Activated CD8-positive, alpha-beta T cell treated with anti-CD3 and anti-CD28 coated beads for 36 hours (primary cell): Measurements from ENCODE around the gene HJV. TPM values are rescaled to one million over a fixed set of nuclear protein-coding genes. Genes with fewer than 3 reads are reported as not detected.
"Not testable (repeated sequence)": the region's sequence is repeated elsewhere in the genome, so short reads cannot be mapped to it uniquely, and the experiment has no call there.

Source experiments
- ATAC-seq: fragments of 200-7000 bp; cut with Tn5 transposase; one replicate; pipeline ENCODE4 v1.10.0; 2021; ENCODE audit warnings: mild to moderate bottlenecking, moderate library complexity
- CTCF ChIA-PET: fragments of 350-600 bp; sonication (Branson Sonifier 250); formaldehyde crosslinking; loops from one replicate; lab custom pipeline; 2021; ENCODE audit warnings: antibody characterized with exemption; lab: Charles Lee
- POLR2A ChIA-PET: fragments of 350-600 bp; sonication (Branson Sonifier 250); formaldehyde crosslinking; loops from one replicate; lab custom pipeline; 2021; ENCODE audit warnings: antibody characterized with exemption; lab: Charles Lee
- DNase-seq: peaks from one replicate; pipeline ENCODE4 v3.0.0-alpha.2; 2020
- H3K27ac Mint-ChIP-seq: one replicate; pipeline ENCODE4 v1.8.0; 2021; ENCODE audit warnings: mild to moderate bottlenecking, mixed read lengths
- H3K27me3 Mint-ChIP-seq: one replicate; pipeline ENCODE4 v1.8.0; 2021; ENCODE audit warnings: mixed read lengths
- H3K36me3 Mint-ChIP-seq: one replicate; pipeline ENCODE4 v1.8.0; 2021; ENCODE audit warnings: low read depth, mixed read lengths
- H3K4me1 Mint-ChIP-seq: one replicate; pipeline ENCODE4 v1.8.0; 2021; ENCODE audit warnings: low read depth, mixed read lengths
- H3K4me3 Mint-ChIP-seq: one replicate; pipeline ENCODE4 v1.8.0; 2021; ENCODE audit warnings: mild to moderate bottlenecking, moderate library complexity, mixed read lengths
- H3K9me3 Mint-ChIP-seq: one replicate; pipeline ENCODE4 v1.8.0; 2021; ENCODE audit warnings: mixed read lengths
- intact Hi-C: fragments of 100-400 bp; cut with micrococcal nuclease; formaldehyde crosslinking; loops from one replicate; pipeline ENCODE4 v1.10.0; 2022
- total RNA-seq, 2 experiments: library from RNA; stranded (reverse); gene quantifications; one replicate each; pipeline ENCODE4 v1.2.3, GENCODE V29; 2021
- TF ChIP-seq, protein P1 (sequence below): fragments of 200-600 bp; IDR thresholded peaks from one replicate; pipeline ENCODE4 v1.8.0; 2022; ENCODE audit warnings: antibody characterized with exemption, mild to moderate bottlenecking

The HJV gene
- total RNA-seq, 2 experiments from 2014 or later: not detected

DNA sequence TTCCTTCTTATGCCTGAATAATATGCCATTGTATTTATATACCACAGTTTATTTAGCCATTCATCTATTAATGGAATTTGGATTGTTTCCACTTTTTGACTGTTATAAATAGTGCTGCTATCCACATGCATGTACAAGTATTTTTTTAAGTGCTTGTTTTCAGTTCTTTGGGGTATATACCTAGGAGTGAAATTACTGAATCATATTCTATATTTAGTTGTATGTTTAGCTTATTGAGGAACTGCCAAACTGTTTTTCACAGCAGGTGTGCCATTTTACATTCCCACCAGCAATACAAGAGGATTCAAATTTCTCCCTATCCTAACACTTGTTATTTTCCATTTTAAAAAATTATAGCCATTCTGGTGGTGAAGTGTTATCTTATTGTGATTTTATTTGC, 7.6 kb upstream of the HJV start:
- intact Hi-C loops: no loop called here
- H3K27me3 Mint-ChIP-seq: peaks cover 8% of the 10 kb centered on the region
- no peaks in the 10 kb centered on the region for H3K36me3 Mint-ChIP-seq
- POLR2A ChIA-PET: no interaction called here
- ATAC-seq: no peak
- DNase-seq: no peak
- TF ChIP-seq, protein P1, sequence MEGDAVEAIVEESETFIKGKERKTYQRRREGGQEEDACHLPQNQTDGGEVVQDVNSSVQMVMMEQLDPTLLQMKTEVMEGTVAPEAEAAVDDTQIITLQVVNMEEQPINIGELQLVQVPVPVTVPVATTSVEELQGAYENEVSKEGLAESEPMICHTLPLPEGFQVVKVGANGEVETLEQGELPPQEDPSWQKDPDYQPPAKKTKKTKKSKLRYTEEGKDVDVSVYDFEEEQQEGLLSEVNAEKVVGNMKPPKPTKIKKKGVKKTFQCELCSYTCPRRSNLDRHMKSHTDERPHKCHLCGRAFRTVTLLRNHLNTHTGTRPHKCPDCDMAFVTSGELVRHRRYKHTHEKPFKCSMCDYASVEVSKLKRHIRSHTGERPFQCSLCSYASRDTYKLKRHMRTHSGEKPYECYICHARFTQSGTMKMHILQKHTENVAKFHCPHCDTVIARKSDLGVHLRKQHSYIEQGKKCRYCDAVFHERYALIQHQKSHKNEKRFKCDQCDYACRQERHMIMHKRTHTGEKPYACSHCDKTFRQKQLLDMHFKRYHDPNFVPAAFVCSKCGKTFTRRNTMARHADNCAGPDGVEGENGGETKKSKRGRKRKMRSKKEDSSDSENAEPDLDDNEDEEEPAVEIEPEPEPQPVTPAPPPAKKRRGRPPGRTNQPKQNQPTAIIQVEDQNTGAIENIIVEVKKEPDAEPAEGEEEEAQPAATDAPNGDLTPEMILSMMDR: no peak
- no peaks in the 10 kb centered on the region for H3K9me3 Mint-ChIP-seq
- no peak overlapping the region for H3K4me3 Mint-ChIP-seq
- peaks cover 4% of the 10 kb centered on the region for H3K4me1 Mint-ChIP-seq
- no peak overlapping the region for H3K27ac Mint-ChIP-seq
- CTCF ChIA-PET: interaction anchor here (1.2 kb wide), 1 partner anchor 10 kb away, joined by 3 read pairs; no protein-coding TSS in a partner anchor

DNA sequence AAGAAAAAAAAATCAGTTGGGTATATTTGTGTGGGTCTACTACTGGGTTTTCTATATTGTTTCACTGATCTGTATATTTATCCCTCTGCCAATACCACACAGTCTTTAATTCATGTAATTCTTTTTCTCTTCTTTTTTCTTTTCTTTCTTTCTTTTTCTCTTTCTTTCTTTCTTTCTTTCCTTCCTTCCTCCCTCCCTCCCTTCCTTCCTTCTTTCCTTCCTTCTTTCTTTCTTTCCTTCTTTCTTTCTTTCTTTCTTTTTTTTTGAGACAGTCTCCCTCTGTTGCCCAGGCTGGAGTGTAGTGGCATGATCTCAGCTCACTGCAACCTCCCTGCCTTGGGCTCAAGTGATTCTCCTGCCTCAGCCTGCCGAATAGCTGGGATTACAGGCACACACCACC, 5.1 kb upstream of the HJV start:
- H3K27me3 Mint-ChIP-seq: peaks cover 13% of the 10 kb centered on the region
- H3K4me3 Mint-ChIP-seq, ATAC-seq, H3K27ac Mint-ChIP-seq, POLR2A ChIA-PET, intact Hi-C loops, H3K9me3 Mint-ChIP-seq, H3K36me3 Mint-ChIP-seq, DNase-seq, H3K4me1 Mint-ChIP-seq: not testable (repeated sequence)
- CTCF ChIA-PET: interaction anchor here (1.1 to 1.8 kb wide), 3 partner anchors 8 to 180 kb away, joined by 3 to 5 read pairs (median 4); no protein-coding TSS in a partner anchor

DNA sequence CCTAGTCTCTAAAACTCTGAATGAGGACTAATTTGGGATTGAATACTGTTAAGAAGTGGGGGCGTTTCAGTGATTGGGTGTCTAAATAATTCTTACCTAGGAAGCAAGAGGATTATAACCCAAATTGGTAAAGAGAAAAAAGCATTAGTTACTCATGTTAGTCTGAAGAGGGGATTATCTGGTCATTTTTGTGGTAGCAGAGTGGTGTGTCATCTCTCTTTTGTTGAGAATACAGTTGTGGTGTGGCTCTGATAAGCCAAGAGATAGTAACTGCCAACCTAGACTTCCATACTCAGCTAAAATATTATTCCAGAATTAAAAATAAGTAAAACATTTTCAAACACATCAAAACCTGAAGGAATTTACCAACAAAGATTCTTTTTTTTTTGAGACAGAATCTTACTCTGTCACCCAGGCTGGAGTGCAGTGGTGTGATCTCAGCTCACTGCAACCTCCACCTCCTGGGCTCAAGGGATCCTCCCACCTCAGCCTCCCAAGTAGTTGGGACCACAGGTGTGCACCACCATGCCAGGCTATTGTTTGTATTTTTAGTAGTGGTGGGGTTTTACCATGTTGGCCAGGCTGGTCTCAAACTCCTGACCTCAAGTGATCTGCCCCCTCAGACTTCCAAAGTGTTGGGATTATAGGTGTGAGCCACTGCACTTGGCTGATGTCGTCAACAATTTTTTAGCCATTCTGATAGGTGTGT, 4.4 kb upstream of the HJV start:
- not testable (repeated sequence) for H3K4me3 Mint-ChIP-seq

DNA sequence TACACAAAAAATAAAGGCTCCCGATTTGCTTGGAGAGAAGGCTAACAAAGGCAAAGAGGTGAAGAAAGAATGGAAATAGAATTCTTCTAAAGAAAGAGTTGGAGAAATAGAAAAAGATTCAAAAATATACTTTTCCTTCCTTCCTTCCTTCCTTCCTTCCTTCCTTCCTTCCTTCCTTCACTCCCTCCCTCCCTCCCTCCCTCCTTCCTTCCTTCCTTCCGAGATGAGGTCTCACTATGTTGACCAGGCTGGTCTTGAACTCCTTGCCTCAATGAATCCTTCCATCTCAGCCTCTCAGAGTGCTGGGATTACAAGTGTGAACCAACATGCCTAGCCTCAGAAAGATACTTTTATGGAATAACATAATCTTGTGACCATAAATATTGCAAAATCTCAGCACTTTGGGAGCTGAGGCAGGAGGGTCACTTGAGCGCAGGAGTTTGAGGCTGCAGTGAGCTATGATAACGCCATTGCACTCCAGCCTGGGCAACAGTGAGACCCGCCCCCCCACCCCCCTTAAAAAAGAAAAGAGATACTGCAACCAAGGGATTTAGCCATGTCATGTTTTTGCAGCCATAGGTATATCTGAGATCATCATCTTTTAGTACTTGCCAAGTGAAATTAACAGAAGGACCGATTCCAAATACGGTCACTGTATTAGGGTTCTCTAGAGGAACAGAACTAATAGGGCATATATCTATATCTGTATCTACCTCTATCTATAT, 1.0 kb upstream of the HJV start:
- Mint-ChIP-seq H3K27ac (no peak overlapping the region), H3K4me3 (no peak overlapping the region), H3K4me1 (peaks cover 7% of the 10 kb centered on the region), H3K9me3 (no peaks in the 10 kb centered on the region), H3K27me3 (peaks cover 39% of the 10 kb centered on the region), H3K36me3 (no peaks in the 10 kb centered on the region)
- ChIA-PET POLR2A (interaction anchor here (0.7 to 1.4 kb wide), 3 partner anchors 10 to 163 kb away, joined by 3 to 4 read pairs (median 3); partner anchors contain the start of genes ANKRD34A, PIAS3 and POLR3GL), CTCF (interaction anchor here (0.6 to 3.7 kb wide), 8 partner anchors 10 to 264 kb away, joined by 3 to 32 read pairs (median 4); no protein-coding TSS in a partner anchor)
- DNase-seq (no peak), ATAC-seq (no peak)
- TF ChIP-seq, protein P1: no peak
- intact Hi-C loops: no loop called here

More for the DNA sequence above, 4.4 kb upstream of the HJV start:
- CTCF ChIA-PET: interaction anchor here (0.7 to 1.8 kb wide), 5 partner anchors 9 to 179 kb away, joined by 3 to 5 read pairs (median 3); no protein-coding TSS in a partner anchor
- ATAC-seq, DNase-seq, H3K36me3 Mint-ChIP-seq, H3K27ac Mint-ChIP-seq, intact Hi-C loops, H3K9me3 Mint-ChIP-seq, H3K4me1 Mint-ChIP-seq: not testable (repeated sequence)
- peaks cover 16% of the 10 kb centered on the region for H3K27me3 Mint-ChIP-seq
- POLR2A ChIA-PET: interaction anchor here (0.9 kb wide), 1 partner anchor 8 kb away, joined by 3 read pairs; no protein-coding TSS in a partner anchor

DNA sequence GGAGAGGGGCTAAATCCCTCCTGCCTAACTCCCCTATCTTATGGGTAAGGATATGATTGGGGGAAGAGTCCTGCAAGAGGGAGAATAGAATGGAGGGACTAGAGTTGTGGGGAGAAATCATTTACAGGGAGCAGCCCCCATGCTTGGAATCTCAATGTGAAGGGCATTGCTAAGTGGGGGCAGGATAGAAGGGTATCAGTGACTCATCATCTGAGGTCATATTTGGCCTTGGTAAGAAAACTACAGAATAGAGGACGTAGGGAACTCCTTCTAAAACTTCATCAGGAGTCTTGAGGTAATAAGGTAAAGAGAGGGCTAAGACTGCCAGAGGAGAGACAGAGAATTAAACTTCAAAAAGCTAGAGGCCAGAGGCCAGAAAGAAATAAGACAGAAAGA, 487 bp downstream of the HJV start:
- ChIA-PET CTCF (interaction anchor here (1.7 to 3.7 kb wide), 4 partner anchors 11 to 174 kb away, joined by 5 to 32 read pairs (median 11); no protein-coding TSS in a partner anchor), POLR2A (interaction anchor here (0.6 to 1.4 kb wide), 4 partner anchors 16 to 162 kb away, joined by 3 to 5 read pairs (median 3); partner anchors contain the start of gene PIAS3)
- no peaks in the 10 kb centered on the region for H3K9me3 Mint-ChIP-seq
- no peak overlapping the region for H3K27ac Mint-ChIP-seq
- peaks cover 7% of the 10 kb centered on the region for H3K4me1 Mint-ChIP-seq
- no peak overlapping the region for H3K4me3 Mint-ChIP-seq
- H3K27me3 Mint-ChIP-seq: peaks cover 40% of the 10 kb centered on the region
- DNase-seq (no peak), ATAC-seq (no peak)
- TF ChIP-seq, protein P1: no peak
- intact Hi-C loops: no loop called here
- no peaks in the 10 kb centered on the region for H3K36me3 Mint-ChIP-seq
